Fibroblast of skin of right quadriceps (primary cell): ENCODE data around the gene XYLT1.

Experiments
- DNase-seq: peaks from one replicate; pipeline ENCODE4 v3.0.0-alpha.2; 2013

Gene XYLT1

GRCh38 chr16:17276010-17276530 lies 194.7 kb downstream of the XYLT1 start:
- no peak for DNase-seq

GRCh38 chr16:17275076-17276009 lies 195.4 kb downstream of the XYLT1 start:
- peak; percentile 15 for DNase-seq

- DNase-seq: peak; percentile 93
Observed at GRCh38 chr16:17273142-17273561, 197.6 kb downstream of the XYLT1 start.

GRCh38 chr16:17272716-17273115 lies 198.0 kb downstream of the XYLT1 start:
- DNase-seq: no peak

- peak; percentile 44 for DNase-seq
Observed at GRCh38 chr16:17271687-17272086, 199.1 kb downstream of the XYLT1 start.

GRCh38 chr16:17270683-17271109 lies 200.1 kb downstream of the XYLT1 start:
- DNase-seq: no peak

- DNase-seq: no peak
Observed at GRCh38 chr16:17270111-17270510, 200.6 kb downstream of the XYLT1 start.

- peak; percentile 40 for DNase-seq
Observed at GRCh38 chr16:17269439-17269838, 201.3 kb downstream of the XYLT1 start.

GRCh38 chr16:17266608-17267313 lies 204.0 kb downstream of the XYLT1 start:
- no peak for DNase-seq

GRCh38 chr16:17265154-17265553 lies 205.6 kb downstream of the XYLT1 start:
- DNase-seq: no peak

- no peak for DNase-seq
Observed at GRCh38 chr16:17261197-17261858, 209.4 kb downstream of the XYLT1 start.

GRCh38 chr16:17260276-17260849 lies 210.4 kb downstream of the XYLT1 start:
- no peak for DNase-seq

GRCh38 chr16:17259751-17260270 lies 210.9 kb downstream of the XYLT1 start:
- peak; percentile 73 for DNase-seq

GRCh38 chr16:17258848-17259713 lies 211.7 kb downstream of the XYLT1 start:
- DNase-seq: peak; percentile 17

GRCh38 chr16:17258077-17258599 lies 212.6 kb downstream of the XYLT1 start:
- DNase-seq: no peak

GRCh38 chr16:17257426-17258023 lies 213.2 kb downstream of the XYLT1 start:
- DNase-seq: no peak

GRCh38 chr16:17252701-17253100 lies 218.1 kb downstream of the XYLT1 start:
- peak; percentile 28 for DNase-seq

GRCh38 chr16:17252064-17252463 lies 218.7 kb downstream of the XYLT1 start:
- peak; percentile 47 for DNase-seq

- no peak for DNase-seq
Observed at GRCh38 chr16:17251496-17251895, 219.3 kb downstream of the XYLT1 start.

- no peak for DNase-seq
Observed at GRCh38 chr16:17246974-17247732, 223.6 kb downstream of the XYLT1 start.
